ENCODE measurements around the gene FOXO6. TPM values are rescaled to one million over a fixed set of nuclear protein-coding genes. Genes with fewer than 3 reads are reported as not detected.
A peak's percentile ranks its signal among the peaks of the same experiment; 100 is the strongest.

FOXO6 gene
- total RNA-seq (1 to 10 TPM in 1 of 2 donors, under 1 TPM in 1; 0.63 to 1.0 TPM), polyA plus RNA-seq (ENCODE audit: insufficient read length in 6 of 6) (1 to 10 TPM; 1.6 to 2.8 (median 2.1) TPM)
- long read RNA-seq, donor 1, partial matches to known transcripts = 0 of 1 reads
- long read RNA-seq, donor 1, other reads (novel, unspliced or antisense) = 0 of 1 reads
- long read RNA-seq, donor 2, partial matches to known transcripts = 0 of 1 reads
- long read RNA-seq, donor 2, other reads (novel, unspliced or antisense) = 0 of 1 reads
- long read RNA-seq, donor 3, partial matches to known transcripts = 0 of 1 reads
- long read RNA-seq, donor 3, other reads (novel, unspliced or antisense) = 0 of 1 reads
- long read RNA-seq, donor 4, partial matches to known transcripts = 0 of 1 reads
- long read RNA-seq, donor 4, other reads (novel, unspliced or antisense) = 1 of 1 reads
- long read RNA-seq, donor 5 = 0 reads
- long read RNA-seq, donor 6 = 0 reads
- long read RNA-seq, donor 7, partial matches to known transcripts = 0 of 1 reads
- long read RNA-seq, donor 7, other reads (novel, unspliced or antisense) = 0 of 1 reads
- long read RNA-seq, donor 8, partial matches to known transcripts = 0 of 1 reads
- long read RNA-seq, donor 8, other reads (novel, unspliced or antisense) = 0 of 1 reads
- long read RNA-seq, donor 9 = 0 reads
- long read RNA-seq, donor 10 = 0 reads
- long read RNA-seq, donor 11, transcript FOXO6-201 (2 exons, 2,398 nt) = major isoform, 5 of 5 reads
- long read RNA-seq, donor 11, partial matches to known transcripts = 0 of 5 reads
- long read RNA-seq, donor 11, other reads (novel, unspliced or antisense) = 0 of 5 reads
- long read RNA-seq, donor 12 = 0 reads

DNA sequence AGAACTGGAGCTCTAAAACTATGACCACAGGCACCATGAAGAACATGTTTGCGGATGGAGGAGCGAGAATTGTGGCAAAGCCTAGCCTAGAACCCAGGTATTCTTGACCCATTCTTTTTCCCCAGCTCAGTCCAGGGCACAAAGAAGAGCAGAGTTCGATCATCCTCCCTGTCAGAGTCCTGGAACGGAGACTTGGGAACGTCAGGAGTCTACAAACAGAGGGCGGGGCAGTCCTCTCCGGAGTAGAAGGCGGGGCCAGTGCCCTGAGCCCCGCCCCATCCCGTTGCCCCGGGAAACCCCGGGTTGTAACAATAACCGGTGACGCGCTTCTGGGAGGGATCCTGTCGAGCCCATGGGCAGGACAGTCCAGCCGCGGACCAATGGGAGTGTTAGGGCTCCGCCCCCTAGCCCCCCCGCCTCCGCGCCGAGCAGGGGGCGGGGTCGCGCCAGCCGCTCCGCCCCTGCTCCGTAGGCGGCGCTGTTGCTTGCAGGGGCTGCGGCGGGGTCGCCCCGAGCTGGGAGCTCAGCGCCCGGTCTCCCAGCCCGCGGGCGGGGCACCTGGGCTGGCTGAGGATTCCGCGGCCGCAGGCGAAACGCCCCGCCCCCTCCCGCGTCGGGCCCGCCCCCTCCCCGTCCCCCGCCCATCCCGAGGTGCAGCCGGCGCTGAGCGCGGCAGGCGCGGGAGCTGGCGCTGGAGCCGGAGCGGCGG, at the start of gene FOXO6:
TSS of gene FOXO6 (plus strand) at position 649 of the 709 bp plus-strand sequence.
- intact Hi-C loops (cut with DNase I) = no loop called here
- no peaks in the 10 kb centered on the region for H3K36me3 ChIP-seq
- H3K4me1 ChIP-seq = peaks cover 14 to 24% of the 10 kb centered on the region in 2 donors
- ATAC-seq (peak; percentile 95), DNase-seq (peak; percentile 92 to 99 (median 98))
- no peaks in the 10 kb centered on the region for H3K9me3 ChIP-seq
- H3K27ac ChIP-seq = peak within 1 kb of the TSS in 1 of 2 donors; percentile 68
- peak in 1 of 2 donors; percentile 55 for TF ChIP-seq CTCF (IDR thresholded peaks at IDR 0.05)
- H3K27me3 ChIP-seq = peaks cover 13 to 61% of the 10 kb centered on the region in 2 donors
- peak within 1 kb of the TSS; percentile 36 to 55 for H3K4me3 ChIP-seq

- ATAC-seq (peak; percentile 49), DNase-seq (no peak)
- TF ChIP-seq CTCF (IDR thresholded peaks at IDR 0.05) = no peak
Observed at GRCh38 chr1:41312991-41313645, 48.1 kb upstream of the FOXO6 start.

GRCh38 chr1:41313661-41314131, 47.5 kb upstream of the FOXO6 start:
- DNase-seq (no peak), ATAC-seq (peak; percentile 38)
- intact Hi-C loops (cut with DNase I) = no loop called here
- no peak overlapping the region for H3K4me3 ChIP-seq
- no peaks in the 10 kb centered on the region for H3K9me3 ChIP-seq
- no peak overlapping the region for H3K27ac ChIP-seq
- H3K27me3 ChIP-seq = no peaks in the 10 kb centered on the region
- TF ChIP-seq CTCF (IDR thresholded peaks at IDR 0.05) = peak; percentile 44 to 65
- no peaks in the 10 kb centered on the region for H3K36me3 ChIP-seq
- no peaks in the 10 kb centered on the region for H3K4me1 ChIP-seq

More at GRCh38 chr1:41312991-41313645, 48.1 kb upstream of the FOXO6 start:
- H3K27me3 ChIP-seq = no peaks in the 10 kb centered on the region
- no peaks in the 10 kb centered on the region for H3K4me1 ChIP-seq
- H3K9me3 ChIP-seq = peaks cover 0 to 2% of the 10 kb centered on the region in 2 donors
- H3K27ac ChIP-seq = no peak overlapping the region
- no peaks in the 10 kb centered on the region for H3K36me3 ChIP-seq
- no peak overlapping the region for H3K4me3 ChIP-seq
- intact Hi-C loops (cut with DNase I) = no loop called here

DNA sequence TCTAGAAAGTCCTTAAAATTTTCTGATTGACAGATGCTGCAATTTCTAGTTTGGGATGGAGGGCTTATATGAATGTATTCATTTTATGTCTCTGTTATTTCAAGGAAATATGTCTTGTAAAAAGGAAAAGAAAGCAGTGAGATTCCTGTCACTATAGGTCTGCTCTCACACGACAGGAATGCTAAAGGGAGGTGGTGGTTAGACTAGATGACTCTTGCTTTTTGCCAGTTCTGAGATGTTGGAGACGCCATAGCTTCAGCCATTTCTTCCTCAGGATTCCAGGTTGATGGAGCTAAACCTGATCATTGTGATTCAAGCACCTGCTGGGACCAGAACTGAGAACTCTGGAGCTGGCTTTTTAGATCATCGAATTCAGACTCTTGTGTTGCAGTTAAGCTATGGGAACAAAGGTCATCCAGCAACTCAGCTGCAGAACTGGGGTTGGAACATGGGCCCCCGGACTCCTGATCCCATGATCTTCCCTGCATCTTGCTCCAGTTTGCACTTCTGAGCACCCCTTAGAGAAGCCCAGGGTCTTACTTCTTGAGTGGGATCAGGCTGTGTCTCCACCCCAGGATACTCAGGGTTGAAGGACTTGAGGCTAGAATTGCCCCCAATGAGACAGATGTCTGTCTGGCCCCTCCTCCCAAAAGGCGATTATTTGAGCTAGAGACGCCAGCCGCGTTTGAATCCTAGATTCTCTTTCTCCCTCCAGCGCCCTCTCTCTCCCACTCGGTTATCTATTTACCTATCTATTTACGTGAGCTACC, 46.7 kb upstream of the FOXO6 start:
- intact Hi-C loops (cut with DNase I) = no loop called here
- TF ChIP-seq CTCF (IDR thresholded peaks at IDR 0.05) = no peak

More for the DNA sequence above, 46.7 kb upstream of the FOXO6 start:
- no peaks in the 10 kb centered on the region for H3K9me3 ChIP-seq
- H3K4me1 ChIP-seq = no peaks in the 10 kb centered on the region
- DNase-seq (no peak), ATAC-seq (no peak)
- no peaks in the 10 kb centered on the region for H3K27me3 ChIP-seq
- H3K4me3 ChIP-seq = no peak overlapping the region
- no peaks in the 10 kb centered on the region for H3K36me3 ChIP-seq
- no peak overlapping the region for H3K27ac ChIP-seq

Data from left lung (tissue), 14 donors.